ENCODE data around the gene CRK. TPM values are rescaled to one million over a fixed set of nuclear protein-coding genes. Genes with fewer than 3 reads are reported as not detected.
A peak's percentile ranks its signal among the peaks of the same experiment; 100 is the strongest.

CRK gene
- total and polyA plus RNA-seq, 10 of the 15 experiments (the other 5 are each of a cell fraction or from before 2014, with no cell fraction given) = 11.1 to 23.8 (median 20.5) TPM

GRCh38 chr17:1486802-1487695 is 31.0 kb upstream of the CRK start (continued):
- TF ChIP-seq ZNF687 (IDR thresholded peaks at IDR 0.05) (peak; percentile 85), HSF1 (IDR thresholded peaks at IDR 0.05; ENCODE audit: low read depth, low read length) (no peak), RCOR1 (conservative IDR thresholded peaks at IDR 0.05; ENCODE audit: low read depth, low read length) (no peak)
